H1 (cell line): ENCODE measurements around the gene FAM8A1. TPM values are rescaled to one million over a fixed set of nuclear protein-coding genes. Genes with fewer than 3 reads are reported as not detected.

Experiments
- CTCF ChIA-PET: fragments of 300-600 bp; sonication (Branson Sonifier 250); formaldehyde crosslinking; loops from one replicate; lab custom pipeline; 2021; ENCODE audit not compliant: partially characterized antibody; lab: Charles Lee
- POLR2A ChIA-PET: fragments of 300-600 bp; sonication (Branson Sonifier 250); formaldehyde crosslinking; loops from one replicate; lab custom pipeline; 2021; ENCODE audit warnings: inconsistent platforms; ENCODE audit not compliant: partially characterized antibody; lab: Charles Lee
- DNase-seq, 2 experiments: peaks; one replicate each; pipeline versions ENCODE4 v3.0.0 to v3.0.0-alpha.2; 2010 to 2022; ENCODE audit warnings: low spot score in 2 of 2, low read depth in 1 of 2, mixed read lengths in 1 of 2
- FAIRE-seq: peaks from 2 replicates; lab custom pipeline; 2011; peaks lifted over from hg19 to GRCh38; lab: Jason Lieb, UNC
- H2AFZ ChIP-seq: 2 replicates; pipeline ENCODE4 v1.8.1; 2012; ENCODE audit warnings: low read length, inconsistent platforms
- H2AK5ac ChIP-seq: 2 replicates; pipeline ENCODE4 v1.6.1; 2013; ENCODE audit warnings: low read depth, low read length
- H2BK120ac ChIP-seq: replicated peaks from 2 replicates; pipeline ENCODE3; 2013; ENCODE audit warnings: low read depth, low read length, inconsistent platforms
- H2BK12ac ChIP-seq: 2 replicates; pipeline ENCODE4 v1.6.1; 2013; ENCODE audit warnings: low read depth, low read length
- H2BK15ac ChIP-seq: 2 replicates; pipeline ENCODE4 v1.6.1; 2013; ENCODE audit warnings: low read length
- H2BK20ac ChIP-seq: 2 replicates; pipeline ENCODE4 v1.6.1; 2013; ENCODE audit warnings: low read length
- H2BK5ac ChIP-seq: 2 replicates; pipeline ENCODE4 v1.6.1; 2013; ENCODE audit warnings: low read depth, low read length
- H3K14ac ChIP-seq: 2 replicates; pipeline ENCODE4 v1.6.1; 2013; ENCODE audit warnings: inconsistent platforms; ENCODE audit not compliant: insufficient read length
- H3K18ac ChIP-seq: 2 replicates; pipeline ENCODE4 v1.6.1; 2013; ENCODE audit warnings: low read length; ENCODE audit errors: extremely low read depth
- H3K23ac ChIP-seq: 2 replicates; pipeline ENCODE4 v1.6.1; 2013; ENCODE audit warnings: inconsistent platforms; ENCODE audit not compliant: insufficient read length
- H3K23me2 ChIP-seq: 2 replicates; pipeline ENCODE4 v1.6.1; 2013; ENCODE audit warnings: low read depth, low read length
- H3K27ac ChIP-seq: 2 replicates; pipeline ENCODE4 v1.6.1; 2011; ENCODE audit warnings: low read depth, low read length, inconsistent platforms
- H3K27me3 ChIP-seq, 4 experiments: replicated peaks in 1 of 4; 1 replicate in 1 of 4; 2 replicates in 3 of 4; pipeline versions ENCODE4 v1.6.1 to v1.8.1; 2011 to 2013; ENCODE audit warnings: low read length in 3 of 4, mild to moderate bottlenecking in 3 of 4, inconsistent platforms in 2 of 4, mixed read lengths in 2 of 4, moderate library complexity in 1 of 4; ENCODE audit not compliant: control insufficient read depth in 3 of 4, insufficient read depth in 3 of 4; ENCODE audit errors: extremely low read depth in 1 of 4
- H3K36me3 ChIP-seq, 4 experiments: 2 replicates each; pipeline versions ENCODE4 v1.6.1 to v1.8.1; 2011 to 2013; ENCODE audit warnings: mild to moderate bottlenecking in 4 of 4, low read length in 3 of 4, moderate library complexity in 2 of 4, control low read depth in 1 of 4, inconsistent platforms in 1 of 4; ENCODE audit not compliant: insufficient read depth in 4 of 4, control insufficient read depth in 2 of 4
- H3K4ac ChIP-seq: replicated peaks from 2 replicates; pipeline ENCODE3; 2013; ENCODE audit warnings: low read length, low read depth, mixed read lengths, inconsistent platforms; ENCODE audit not compliant: insufficient read length
- H3K4me1 ChIP-seq, 4 experiments: replicated peaks in 1 of 4; 1 replicate in 1 of 4; 2 replicates in 3 of 4; pipeline versions ENCODE4 v1.6.1 to v1.8.1; 2011 to 2013; ENCODE audit warnings: low read length in 3 of 4, inconsistent platforms in 2 of 4, mixed read lengths in 1 of 4; ENCODE audit not compliant: insufficient read depth in 4 of 4, control insufficient read depth in 3 of 4
- H3K4me2 ChIP-seq, 2 experiments: 2 replicates each; pipeline versions ENCODE4 v1.6.1 to v1.8.1; 2011 to 2013; ENCODE audit warnings: low read depth in 2 of 2, low read length in 2 of 2, control low read depth in 1 of 2, inconsistent platforms in 1 of 2, mild to moderate bottlenecking in 1 of 2; ENCODE audit not compliant: insufficient read depth in 1 of 2
- H3K4me3 ChIP-seq, 4 experiments: fragments of 200-600, 300-600 bp in 1 of 4; sonication (generic), shearing (Covaris generic), sonication (Bioruptor Twin) in 1 of 4; 2 replicates each; pipeline versions ENCODE4 v1.5.1 to v1.8.1; 2011 to 2016; ENCODE audit warnings: low read length in 4 of 4, low read depth in 3 of 4, control low read depth in 2 of 4, inconsistent platforms in 2 of 4, mild to moderate bottlenecking in 2 of 4, mixed read lengths in 1 of 4, moderate library complexity in 1 of 4; ENCODE audit not compliant: insufficient read depth in 2 of 4; ENCODE audit errors: extremely low read depth in 1 of 4
- H3K56ac ChIP-seq: replicated peaks from 2 replicates; pipeline ENCODE3; 2013; ENCODE audit warnings: low read depth, mild to moderate bottlenecking, mixed read lengths, low read length, inconsistent platforms; ENCODE audit not compliant: insufficient read length
- H3K79me1 ChIP-seq: 2 replicates; pipeline ENCODE4 v1.6.1; 2013; ENCODE audit warnings: low read depth, low read length, control low read depth
- H3K79me2 ChIP-seq, 2 experiments: 2 replicates each; pipeline versions ENCODE4 v1.6.1 to v1.8.1; 2012 to 2013; ENCODE audit warnings: low read length in 2 of 2, mild to moderate bottlenecking in 2 of 2, inconsistent platforms in 1 of 2; ENCODE audit not compliant: insufficient read depth in 2 of 2, control insufficient read depth in 1 of 2
- H3K9ac ChIP-seq, 4 experiments: replicated peaks in 1 of 4; 1 replicate in 1 of 4; 2 replicates in 3 of 4; pipeline versions ENCODE4 v1.6.1 to v1.8.1; 2011 to 2013; ENCODE audit warnings: low read depth in 3 of 4, low read length in 3 of 4, control low read depth in 2 of 4, mild to moderate bottlenecking in 2 of 4, moderate library complexity in 2 of 4, inconsistent platforms in 1 of 4; ENCODE audit errors: extremely low read depth in 1 of 4
- H3K9me3 ChIP-seq, 2 experiments: 2 replicates each; pipeline versions ENCODE4 v1.6.1 to v1.8.1; 2012 to 2013; ENCODE audit warnings: mild to moderate bottlenecking in 2 of 2, moderate library complexity in 2 of 2, control low read depth in 1 of 2, inconsistent platforms in 1 of 2, low read depth in 1 of 2, low read length in 1 of 2, mixed read lengths in 1 of 2; ENCODE audit not compliant: insufficient read depth in 2 of 2
- H4K20me1 ChIP-seq, 2 experiments: replicated peaks in 1 of 2; 2 replicates each; pipeline versions ENCODE3 to v1.8.1; 2011 to 2013; ENCODE audit warnings: inconsistent platforms in 2 of 2, low read length in 2 of 2, mild to moderate bottlenecking in 1 of 2; ENCODE audit not compliant: insufficient read depth in 2 of 2, control insufficient read depth in 1 of 2
- H4K5ac ChIP-seq: 2 replicates; pipeline ENCODE4 v1.6.1; 2013; ENCODE audit warnings: low read length, low read depth, mixed read lengths, inconsistent platforms; ENCODE audit not compliant: insufficient read length
- H4K8ac ChIP-seq: 2 replicates; pipeline ENCODE4 v1.8.0; 2013; ENCODE audit warnings: mild to moderate bottlenecking, moderate library complexity, low read length, inconsistent platforms; ENCODE audit not compliant: insufficient read depth; ENCODE audit errors: extremely low read depth
- H4K91ac ChIP-seq: replicated peaks from 2 replicates; pipeline ENCODE3; 2013; ENCODE audit warnings: low read length, mixed read lengths, inconsistent platforms; ENCODE audit not compliant: insufficient read length
- CBX8 ChIP-seq: fragments of 300-800, 300-1000 bp; sonication (generic); IDR thresholded peaks from 2 replicates; pipeline ENCODE4 v1.7.1; 2016; ENCODE audit warnings: low read depth, low read length, borderline replicate concordance
- CTBP2 ChIP-seq: IDR thresholded peaks from 2 replicates; pipeline ENCODE4 v1.7.0; 2011; ENCODE audit warnings: borderline replicate concordance, mild to moderate bottlenecking, moderate library complexity, mixed read lengths, low read length; ENCODE audit not compliant: insufficient read depth, insufficient read length
- EGR1 ChIP-seq: IDR thresholded peaks from 2 replicates; pipeline ENCODE4 v1.6.1; 2011; ENCODE audit warnings: low read depth, low read length, borderline replicate concordance
- EP300 ChIP-seq, 2 experiments: IDR thresholded peaks; 1 replicate in 1 of 2; 2 replicates in 1 of 2; pipeline ENCODE4 v1.6.1; 2011 to 2012; ENCODE audit warnings: low read depth in 2 of 2, low read length in 2 of 2, mild to moderate bottlenecking in 2 of 2, borderline replicate concordance in 1 of 2, inconsistent platforms in 1 of 2, moderate library complexity in 1 of 2
- KDM1A ChIP-seq: fragments of 200-600, 300-600 bp; sonication (generic); IDR thresholded peaks from 2 replicates; pipeline ENCODE4 v1.7.1; 2016; ENCODE audit warnings: mild to moderate bottlenecking, low read length, borderline replicate concordance
- KDM5A ChIP-seq: fragments of 200-600 bp; IDR thresholded peaks from 2 replicates; pipeline ENCODE4 v1.7.1; 2012; ENCODE audit warnings: mild to moderate bottlenecking, low read length, inconsistent platforms, mixed read lengths
- POLR2AphosphoS5 ChIP-seq: IDR thresholded peaks from 2 replicates; pipeline ENCODE4 v1.6.1; 2011; ENCODE audit warnings: low read depth, low read length
- SAP30 ChIP-seq: fragments of 300-600 bp; sonication (generic); IDR thresholded peaks from 2 replicates; pipeline ENCODE4 v1.7.1; 2012; ENCODE audit warnings: low read length, moderate library complexity, mild to moderate bottlenecking, inconsistent platforms; ENCODE audit not compliant: insufficient read depth, insufficient replicate concordance
- SP1 ChIP-seq: IDR thresholded peaks from 2 replicates; pipeline ENCODE4 v1.6.1; 2011; ENCODE audit warnings: low read depth, low read length
- TEAD4 ChIP-seq: IDR thresholded peaks from 2 replicates; pipeline ENCODE4 v1.6.1; 2012; ENCODE audit warnings: low read depth, low read length, inconsistent platforms, mixed read lengths
- USF2 ChIP-seq: IDR thresholded peaks from 2 replicates; pipeline ENCODE4 v1.6.1; 2011; ENCODE audit warnings: low read length, improper control_type of control experiment
- WGBS, 2 experiments: shearing (Covaris generic) in 1 of 2; methylation state at CpG; one replicate each; pipeline versions ENCODE4 v1.1.6 to v1.1.7; 2013 to 2015; ENCODE audit warnings: low lambda C conversion rate in 2 of 2, mixed read lengths in 2 of 2, inconsistent platforms in 1 of 2, low coverage in 1 of 2, missing lambda C conversion rate in 1 of 2; ENCODE audit not compliant: insufficient replicate concordance in 2 of 2, insufficient coverage in 1 of 2, insufficient read length in 1 of 2; ENCODE audit errors: extremely low coverage in 1 of 2, missing lambda C conversion rate in 1 of 2; 5-methylcytosine and 5-hydroxymethylcytosine counted together
- polyA plus RNA-seq, 7 experiments: library from polyadenylated mRNA; depleted of rRNA in 3 of 7; stranded (reverse) in 5 of 7; unstranded in 2 of 7; fragments of >200 nt in 5 of 7; fragments of 200-250 nt in 2 of 7; gene quantifications; 1 replicate in 5 of 7; 2 replicates in 1 of 7; 4 replicates in 1 of 7; pipeline versions ENCODE4 v1.2.1 to v1.2.3, GENCODE V29; 2011 to 2013; ENCODE audit warnings: missing spikeins in 2 of 7, mixed read lengths in 2 of 7
- total RNA-seq: library from RNA; stranded (reverse); fragmentation: NEBNext Ultra II Directional; extraction: Animal tissue kit (Norgen Biotek cat#: 25700); gene quantifications from 2 replicates; pipeline ENCODE4 v1.2.1, GENCODE V29; 2021

Gene FAM8A1
- total and polyA plus RNA-seq, 2 of the 8 experiments (the other 6 are each of a cell fraction or from before 2014, with no cell fraction given), result 3.4 to 9.2 TPM

DNA sequence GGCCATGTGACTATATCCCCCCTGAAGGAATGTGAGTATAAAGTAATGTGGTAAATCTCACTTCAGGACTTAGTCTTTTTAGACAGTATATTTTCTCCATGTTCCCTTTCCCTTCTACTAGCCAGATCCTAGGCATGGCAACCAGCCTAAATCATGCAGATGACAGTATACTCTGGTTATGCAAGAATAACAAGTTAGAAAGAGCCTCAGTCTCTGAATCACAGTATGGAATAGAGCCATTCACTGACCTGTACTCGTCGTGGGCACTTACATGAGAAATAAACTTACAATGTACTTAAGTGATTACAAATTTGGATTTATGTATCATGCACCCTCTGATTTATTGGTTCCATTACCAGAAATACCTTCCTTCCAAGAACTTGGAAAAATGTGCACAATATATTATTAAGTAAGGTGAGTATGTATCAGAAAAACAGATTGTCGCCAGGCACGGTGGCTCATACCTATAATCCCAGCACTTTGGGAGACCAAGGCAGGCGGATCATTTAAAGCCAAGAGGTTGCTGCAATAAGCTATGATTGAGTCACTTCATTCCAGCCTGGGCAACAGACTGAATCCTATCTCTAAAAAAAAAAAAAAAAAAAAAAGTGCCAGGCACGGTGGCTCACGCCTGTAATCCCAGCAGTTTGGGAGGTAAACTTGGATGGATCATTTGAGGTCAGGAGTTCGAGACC lies 25.1 kb upstream of the FAM8A1 start:
- ChIA-PET CTCF (interaction anchor here (1.3 to 1.4 kb wide), 2 partner anchors 9 to 70 kb away, joined by 3 read pairs; no protein-coding TSS in a partner anchor), POLR2A (no interaction called here)
- no peak overlapping the region for H3K14ac ChIP-seq
- H3K27ac ChIP-seq, result no peak overlapping the region
- H3K23me2 ChIP-seq, result no peaks in the 10 kb centered on the region
- H2BK12ac ChIP-seq, result no peak overlapping the region
- no peak overlapping the region for H3K4ac ChIP-seq
- no peak overlapping the region for H4K91ac ChIP-seq
- H3K79me1 ChIP-seq, result no peaks in the 10 kb centered on the region
- H4K8ac ChIP-seq, result no peak overlapping the region
- H2AFZ ChIP-seq, result no peak overlapping the region
- no peak overlapping the region for H3K56ac ChIP-seq
- H3K23ac ChIP-seq, result no peak overlapping the region
- no peaks in the 10 kb centered on the region for H3K4me1 ChIP-seq
- H3K36me3 ChIP-seq, result no peaks in the 10 kb centered on the region
- H2BK5ac ChIP-seq, result no peak overlapping the region
- no peaks in the 10 kb centered on the region for H3K9me3 ChIP-seq
- no peak overlapping the region for H3K18ac ChIP-seq
- DNase-seq, result no peak
- H3K4me2 ChIP-seq, result no peak overlapping the region
- H3K4me3 ChIP-seq, result no peak overlapping the region
- H2AK5ac ChIP-seq, result no peak overlapping the region
- no peaks in the 10 kb centered on the region for H4K20me1 ChIP-seq
- H3K9ac ChIP-seq, result no peak overlapping the region
- H4K5ac ChIP-seq, result no peak overlapping the region
- H2BK120ac ChIP-seq, result no peak overlapping the region
- 92% methylated on average over 7 of the region's 8 CpGs; no CpG with 5 or more reads in 1 of the 2 experiments for WGBS, 2 experiments
- H3K79me2 ChIP-seq, result no peaks in the 10 kb centered on the region
- H3K27me3 ChIP-seq, result no peaks in the 10 kb centered on the region
- no peak overlapping the region for H2BK15ac ChIP-seq
- FAIRE-seq, result no peak
- H2BK20ac ChIP-seq, result no peak overlapping the region
- TF ChIP-seq CTBP2 (no peak), EGR1 (no peak), POLR2AphosphoS5 (no peak), KDM5A (no peak), KDM1A (no peak), USF2 (no peak), SP1 (no peak), TEAD4 (no peak), SAP30 (no peak), CBX8 (no peak), EP300 (IDR thresholded peaks at IDR 0.05; ENCODE audit: borderline replicate concordance in 1 of 2, low read depth in 2 of 2, low read length in 2 of 2) (no peak)
